ENCODE measurements around the gene DHRS1.

DHRS1 gene

DNA sequence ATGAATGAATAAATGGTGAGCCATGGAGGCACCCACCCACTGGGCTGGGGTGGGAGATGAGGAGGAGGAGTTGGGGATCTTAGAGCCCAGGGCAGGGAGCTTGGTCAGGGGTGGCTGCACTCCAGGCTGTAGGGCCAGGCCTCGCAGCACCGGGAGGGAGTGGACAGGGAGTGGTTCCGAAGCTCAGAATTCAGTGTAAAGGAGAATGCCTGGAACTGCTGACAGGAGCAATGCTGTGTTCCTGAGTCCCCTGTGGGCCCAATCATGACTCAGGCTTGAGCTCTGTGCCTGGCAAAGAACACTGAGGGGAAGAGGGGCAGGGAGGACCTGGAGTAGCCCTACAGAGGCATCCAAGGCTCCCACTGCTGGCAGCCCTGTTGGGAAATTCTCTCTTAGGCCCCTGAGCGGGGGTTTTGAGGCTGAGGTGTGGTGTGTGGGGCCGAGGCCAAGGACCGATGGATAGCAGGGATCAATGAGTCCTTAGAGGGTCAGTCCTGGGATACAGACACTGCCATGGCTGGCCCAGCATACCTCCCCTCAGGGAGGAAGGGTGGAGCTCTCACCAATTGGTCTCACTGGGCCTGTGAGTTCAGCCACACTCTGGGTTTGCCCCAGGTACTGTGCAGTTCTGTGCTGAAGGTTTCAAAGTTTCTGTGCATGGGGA, 18.7 kb downstream of the DHRS1 start:
- no peak for DNase-seq

GRCh38 chr14:24279301-24280186, 20.0 kb downstream of the DHRS1 start:
- DNase-seq, result no peak

DNA sequence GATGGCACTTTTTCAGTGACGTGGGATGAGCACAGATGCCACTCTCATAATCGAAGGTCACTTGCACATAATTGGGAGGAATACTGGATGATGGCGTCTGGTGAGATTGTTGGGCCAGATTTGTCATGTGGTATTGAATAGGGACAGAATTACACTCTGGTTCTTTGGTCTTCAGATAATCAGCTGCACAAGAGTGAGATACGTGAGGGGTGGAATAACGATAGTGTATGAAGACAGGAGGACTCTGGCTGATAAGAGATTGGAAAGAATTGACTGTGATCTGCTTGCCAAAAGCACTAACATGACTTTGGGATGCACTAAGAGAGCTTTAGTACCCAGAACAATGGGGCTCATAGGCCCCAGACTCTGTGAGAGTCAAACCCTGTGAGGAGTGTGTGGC, 21.2 kb downstream of the DHRS1 start:
- DNase-seq, result no peak

- no peak for DNase-seq
Measured at GRCh38 chr14:24277606-24278321, 21.8 kb downstream of the DHRS1 start.

- no peak for DNase-seq
Measured at GRCh38 chr14:24277071-24277470, 22.5 kb downstream of the DHRS1 start.

- DNase-seq, result peak; percentile 31
Measured at GRCh38 chr14:24274101-24274543, 25.5 kb downstream of the DHRS1 start.

- DNase-seq, result peak; percentile 72
Measured at GRCh38 chr14:24273422-24273998, 26.1 kb downstream of the DHRS1 start.

DNA sequence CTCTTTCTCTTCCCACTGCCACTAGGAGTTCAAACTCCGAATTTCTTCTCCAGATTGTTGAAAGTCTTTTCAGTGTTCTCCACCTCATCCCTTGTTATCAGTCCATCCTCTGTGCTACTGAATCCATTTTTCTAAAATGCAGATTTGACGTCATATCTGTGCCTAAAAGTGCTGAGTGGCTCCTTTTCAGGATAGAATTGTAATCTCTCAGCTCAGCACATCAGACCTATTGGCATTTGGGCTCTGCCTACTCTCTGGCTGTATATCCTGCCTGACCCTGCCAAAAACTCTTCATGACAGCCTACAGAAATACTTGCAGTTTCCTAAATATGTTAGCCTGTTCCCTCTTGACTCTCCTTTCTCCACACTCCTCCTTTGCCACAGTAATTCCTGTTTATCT, 27.1 kb downstream of the DHRS1 start:
- no peak for DNase-seq

DNA sequence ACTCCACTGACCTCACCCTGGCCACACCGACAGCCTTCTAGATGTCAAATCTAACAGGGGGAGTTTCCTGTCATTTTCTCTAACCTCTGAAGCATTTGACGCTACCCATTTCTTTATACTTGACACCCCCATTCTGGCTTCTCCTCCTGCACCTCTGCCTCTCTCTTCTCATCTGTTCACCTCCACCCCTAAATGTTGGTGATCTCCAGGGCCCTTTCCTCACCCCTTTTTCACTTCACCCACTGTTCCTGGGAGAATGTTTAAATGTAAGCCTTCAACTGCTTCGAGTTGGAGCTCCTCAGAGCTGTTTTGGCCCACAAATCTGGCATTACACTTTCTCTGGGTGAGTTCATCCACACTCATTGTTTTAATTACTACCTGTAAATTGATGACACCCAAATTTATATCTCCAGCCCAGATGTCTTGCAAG, 27.7 kb downstream of the DHRS1 start:
- no peak for DNase-seq

GRCh38 chr14:24271134-24271833, 28.3 kb downstream of the DHRS1 start, which contains the start of gene RABGGTA:
Gene RABGGTA, minus strand, starts transcription at chr14:24271597. Its CDS starts 482 bp downstream, at chr14:24271115.
- DNase-seq, result peak; percentile 89

DNA sequence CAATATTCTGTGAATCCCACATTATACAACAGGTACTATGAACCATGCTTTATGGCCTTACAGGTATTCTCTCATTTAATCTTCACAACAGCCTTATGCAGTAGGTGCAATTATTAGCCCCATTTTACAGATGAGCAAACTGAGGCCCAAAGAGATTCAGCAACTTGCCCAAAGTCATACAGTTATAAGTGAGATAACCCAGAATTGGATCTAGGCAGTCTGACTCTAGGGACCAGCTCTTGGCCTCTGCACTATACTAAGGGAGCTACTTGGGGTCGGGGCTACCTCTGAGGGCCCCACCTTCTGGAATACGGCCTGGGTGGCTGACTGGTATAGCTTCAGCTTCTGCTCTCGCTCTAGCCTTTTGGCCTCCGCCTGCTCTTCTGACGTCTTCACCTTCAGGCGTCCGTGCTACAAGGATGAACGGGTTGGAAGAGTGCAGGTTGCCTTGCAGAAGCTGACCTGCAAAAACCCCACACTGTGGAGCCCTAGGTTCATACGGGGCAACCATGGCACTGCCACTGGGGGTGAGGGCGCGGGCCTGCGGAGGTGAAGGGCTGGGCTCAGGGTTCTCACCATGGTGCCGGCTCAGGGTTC, 28.9 kb downstream of the DHRS1 start:
- DNase-seq, result peak; percentile 55

- DNase-seq, result no peak
Measured at GRCh38 chr14:24269910-24270536, 29.6 kb downstream of the DHRS1 start.

DNA sequence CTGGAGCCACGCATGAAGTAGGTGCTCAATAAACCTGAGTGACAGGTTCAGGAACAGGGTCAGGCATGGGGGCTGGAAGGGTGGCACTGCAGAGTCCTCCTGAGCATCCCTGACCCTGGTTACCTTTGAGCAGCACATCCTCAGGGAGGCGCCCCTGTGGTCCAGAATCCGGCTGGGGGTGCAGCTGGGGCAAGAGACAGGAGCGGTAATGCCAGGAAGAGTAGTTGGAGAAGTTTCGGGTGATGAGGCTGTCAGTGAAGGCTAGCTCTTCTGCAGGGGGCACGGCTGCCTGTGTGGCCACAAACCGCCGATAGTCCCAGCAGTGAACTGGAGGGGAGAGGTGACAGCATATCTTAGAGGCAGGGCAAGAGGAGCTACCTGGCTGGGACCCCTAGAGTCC, 30.2 kb downstream of the DHRS1 start:
- DNase-seq, result no peak

DNA sequence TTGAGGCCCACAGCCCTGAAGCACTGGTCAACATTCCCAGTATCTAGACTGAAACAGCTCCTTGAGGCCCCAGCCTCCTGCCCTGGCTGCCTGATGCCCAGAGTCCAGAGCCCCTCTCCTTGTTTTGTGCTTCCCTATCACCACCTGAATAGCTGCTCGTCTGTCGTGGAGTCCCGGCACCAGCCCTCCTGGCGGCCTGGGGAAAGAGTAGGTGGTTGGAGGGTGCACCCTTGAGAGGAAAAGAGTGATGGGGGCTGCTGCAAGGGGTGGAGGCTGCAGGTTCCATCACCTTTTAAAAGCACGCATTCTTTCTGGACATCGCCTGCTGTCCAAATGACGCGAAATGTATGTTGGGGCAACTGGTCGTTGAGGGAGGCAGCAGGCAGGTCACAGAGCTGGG, 31.4 kb downstream of the DHRS1 start:
- DNase-seq, result no peak

DNA sequence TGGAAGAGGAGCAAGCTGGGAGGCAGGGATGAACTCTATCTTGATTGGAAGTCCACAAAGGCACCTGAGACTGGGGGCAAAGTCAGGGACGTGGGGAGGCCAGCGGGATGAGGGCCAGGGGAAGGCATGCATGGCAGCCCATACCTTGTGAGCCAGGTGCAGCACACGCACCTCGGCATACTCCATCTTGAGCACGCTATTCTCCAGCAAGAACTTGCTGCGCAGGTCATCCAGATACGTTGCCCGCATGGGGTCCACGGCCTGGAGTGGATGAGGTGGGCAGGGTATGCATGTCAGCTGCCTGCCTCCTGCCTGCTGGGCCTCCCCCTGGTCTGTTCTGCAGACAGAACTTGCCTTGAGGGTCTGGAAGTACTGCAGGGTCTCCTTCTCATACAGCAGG, 32.1 kb downstream of the DHRS1 start:
- DNase-seq, result no peak

GRCh38 chr14:24266344-24267244, 33.0 kb downstream of the DHRS1 start:
- no peak for DNase-seq

GRCh38 chr14:24264298-24264697, 35.3 kb downstream of the DHRS1 start:
- DNase-seq, result no peak

- no peak for DNase-seq
Measured at GRCh38 chr14:24263848-24264247, 35.7 kb downstream of the DHRS1 start.

- peak; percentile 5 for DNase-seq
Measured at GRCh38 chr14:24262821-24263733, 36.5 kb downstream of the DHRS1 start, which contains the start of gene TGM1. Gene TGM1, minus strand, starts transcription at chr14:24263177. Its CDS starts 825 bp downstream, at chr14:24262352.

All from NCI-H82 (cell line).